Adrenal gland (tissue), 12 donors: ENCODE results near the gene LRFN5. TPM values are rescaled to one million over a fixed set of nuclear protein-coding genes. Genes with fewer than 3 reads are reported as not detected.

Experiments
- DNase-seq, 7 donors: peaks; one replicate each; pipeline ENCODE4 v3.0.0-alpha.2; 2019 to 2020
- H3K27ac ChIP-seq, 5 donors: fragments of 200-600 bp; sonication (generic) in 4 of 5; 1 replicate in 3 of 5; 2 replicates in 2 of 5; pipeline versions ENCODE4 v1.5.1 to v1.8.0; 2016 to 2020; ENCODE audit warnings: mild to moderate bottlenecking in 1 of 5
- H3K27me3 ChIP-seq: fragments of 200-600 bp; 2 replicates; pipeline ENCODE4 v1.8.0; 2021
- H3K36me3 ChIP-seq, 2 donors: fragments of 200-600 bp; replicated peaks in 1 of 2; 1 replicate in 1 of 2; 2 replicates in 1 of 2; pipeline versions ENCODE4 v1.5.1 to v1.8.0; 2018 to 2022
- H3K4me1 ChIP-seq, 2 donors: fragments of 200-600 bp; replicated peaks in 1 of 2; 1 replicate in 1 of 2; 2 replicates in 1 of 2; pipeline versions ENCODE4 v1.5.1 to v1.8.0; 2018 to 2021
- H3K4me3 ChIP-seq, 4 donors: fragments of 200-600 bp; sonication (generic) in 3 of 4; one replicate each; pipeline ENCODE4 v1.5.1; 2016 to 2018
- H3K9me3 ChIP-seq, 3 donors: fragments of 200-600 bp; sonication (generic) in 1 of 3; replicated peaks in 1 of 3; 1 replicate in 2 of 3; 2 replicates in 1 of 3; pipeline versions ENCODE4 v1.5.1 to v1.8.0; 2016 to 2021
- CTCF ChIP-seq, 6 experiments: fragments of 450-650 bp in 4 of 6; fragments of 200-600 bp in 2 of 6; sonication (generic) in 1 of 6; IDR thresholded peaks; 1 replicate in 5 of 6; 2 replicates in 1 of 6; pipeline versions ENCODE4 v1.5.1 to v1.8.0; 2016 to 2021; ENCODE audit warnings: antibody characterized with exemption in 6 of 6, mild to moderate bottlenecking in 2 of 6, moderate library complexity in 1 of 6
- POLR2A ChIP-seq, 2 donors: fragments of 450-650 bp; IDR thresholded peaks; one replicate each; pipeline ENCODE4 v1.6.1; 2017; ENCODE audit warnings: antibody characterized with exemption in 2 of 2, mild to moderate bottlenecking in 2 of 2, moderate library complexity in 1 of 2
- WGBS, 4 donors: extraction: QIAGEN DNeasy Blood & Tissue Kit in 2 of 4; methylation state at CpG; one replicate each; pipeline versions ENCODE4 v1.1.5 to v1.1.7; 2013 to 2017; 5-methylcytosine and 5-hydroxymethylcytosine counted together
- intact Hi-C, 2 donors: fragments of 100-400 bp; cut with DNase I; formaldehyde crosslinking; loops; one replicate each; pipeline versions ENCODE4 v1.14.1 to v1.15.0; 2022 to 2023
- polyA plus RNA-seq, 3 donors: library from polyadenylated mRNA; stranded (reverse); fragments of 200-250 nt in 2 of 3; fragments of 350-450 nt in 1 of 3; fragmentation: Illumina TruSeq in 1 of 3; extraction: RNeasy Lipid Tissue Mini Kit (QIAGEN cat#74804) in 1 of 3; gene quantifications; one replicate each; pipeline ENCODE4 v1.2.3, GENCODE V29; 2013 to 2014
- total RNA-seq, 9 donors: library from RNA; depleted of rRNA in 4 of 9; stranded (reverse); fragments of >200 nt in 4 of 9; fragments of 120-200 nt in 1 of 9; fragmentation: NEBNext Ultra II Directional in 1 of 9; extraction: Animal tissue kit (Norgen Biotek cat#: 25700) in 1 of 9; gene quantifications; one replicate each; pipeline versions ENCODE4 v1.1.0 to v1.2.4, GENCODE V29; 2013 to 2023
- donor health status: healthy with polysubstance abuse.
- donor health status: Bipolar disorder and iron deficiency.
- donor health status: DM: yes; HTN: yes; CAD: no.
- donor health status: DM: no; HTN: no; CAD: no.
- donor health status: DM: no; HTN: no; CAD: no.
- donor health status: DM: yes; HTN: yes; CAD: no.

LRFN5 gene
- total and polyA plus RNA-seq, 12 donors = 1.7 to 18.2 (median 6.3) TPM

DNA sequence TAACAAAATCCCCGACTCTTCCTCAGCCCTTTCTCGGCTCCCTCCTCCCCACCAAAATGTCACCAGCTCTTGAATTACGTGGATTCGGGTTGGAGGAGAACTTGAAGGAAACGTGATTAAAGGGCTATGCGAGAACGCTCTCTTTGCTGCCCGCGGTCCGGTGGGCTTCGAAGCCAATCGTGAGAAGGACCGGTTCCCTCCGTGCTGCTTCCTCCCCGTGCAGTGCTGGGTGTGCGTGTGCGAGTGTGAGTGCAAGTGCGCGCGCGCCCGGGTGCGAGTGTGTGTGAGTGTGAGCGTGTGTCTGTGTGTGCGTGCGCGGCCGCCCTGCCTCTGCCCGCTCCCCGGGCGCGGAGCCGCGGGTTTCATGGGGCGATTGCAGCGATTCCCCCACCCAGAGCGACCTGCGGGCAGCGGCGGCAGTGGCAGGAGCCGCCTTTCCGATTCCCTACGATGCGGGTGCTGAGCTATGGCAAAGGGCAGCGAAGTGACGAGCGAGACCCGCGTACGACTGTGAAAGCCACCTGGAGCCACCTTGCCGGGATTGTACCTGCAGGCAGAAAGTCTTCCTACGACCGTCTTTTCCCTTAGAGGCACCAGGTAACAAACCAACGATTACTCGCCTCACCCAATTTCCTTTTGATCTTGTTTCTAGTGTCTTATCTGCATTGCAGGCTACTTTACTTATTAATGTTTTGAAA lies 1.4 kb downstream of the LRFN5 start:
- Histone ChIP-seq H3K27me3 (no peaks in the 10 kb centered on the region), H3K4me1 (no peaks in the 10 kb centered on the region), H3K9me3 (no peaks in the 10 kb centered on the region), H3K27ac (peak overlapping the region in 2 of 5 donors; percentile 88 to 92), H3K4me3 (peak overlapping the region in 3 of 4 donors; percentile 37 to 84 (median 46)), H3K36me3 (no peaks in the 10 kb centered on the region)
- peak in 4 of 7 donors; percentile 10 to 31 (median 23) for DNase-seq
- 1 to 2% (median 2%) methylated on average over 28 to 55 of the region's 55 CpGs for WGBS, 4 donors
- TF ChIP-seq POLR2A (IDR thresholded peaks at IDR 0.05) (no peak), CTCF (IDR thresholded peaks at IDR 0.05) (no peak)
- intact Hi-C loops = loop anchor here in 1 of 2 donors (10.0 kb wide), 1 partner anchor 323 kb away; no protein-coding TSS in a partner anchor

DNA sequence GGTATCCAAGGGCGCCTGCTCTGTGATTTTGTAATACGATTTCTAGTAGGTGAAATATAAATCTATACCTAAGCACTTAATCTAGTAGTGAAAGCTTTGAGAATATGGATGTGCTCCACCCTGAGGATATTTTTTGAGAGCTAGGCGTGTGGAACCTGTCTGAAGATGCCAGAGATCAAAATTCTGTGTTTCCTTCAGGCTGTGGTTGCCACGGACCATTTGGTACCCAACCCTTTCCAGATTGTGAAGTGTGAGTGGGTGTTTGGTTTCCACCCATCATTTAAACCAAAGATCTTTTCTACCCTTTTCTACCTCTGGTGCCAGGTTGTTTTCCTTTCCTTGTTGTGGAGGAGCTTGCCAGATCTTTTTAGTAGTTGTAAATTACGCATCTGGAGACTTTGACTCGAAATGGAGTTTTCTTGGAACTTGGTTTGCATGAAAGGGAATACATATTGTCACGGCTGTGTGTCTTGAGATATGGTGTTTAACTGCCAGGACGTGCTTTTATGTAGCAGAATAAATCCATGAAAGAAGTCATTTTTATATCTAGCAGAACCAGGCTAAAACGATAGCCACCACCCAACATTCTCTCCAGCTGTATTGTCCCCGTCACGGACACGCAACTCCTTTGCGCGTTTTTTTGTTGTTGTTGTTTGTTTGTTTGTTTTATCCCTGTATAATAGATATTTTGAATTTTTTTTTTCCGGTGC lies 2.2 kb downstream of the LRFN5 start:
- no peaks in the 10 kb centered on the region for H3K27me3 ChIP-seq
- WGBS, 4 donors = 36 to 51% (median 41%) methylated on average over 15 of the region's 15 CpGs
- H3K9me3 ChIP-seq = peaks cover 0 to 3% (median 0%) of the 10 kb centered on the region in 3 donors
- no peaks in the 10 kb centered on the region for H3K36me3 ChIP-seq
- no peaks in the 10 kb centered on the region for H3K4me1 ChIP-seq
- TF ChIP-seq CTCF (IDR thresholded peaks at IDR 0.05) (no peak), POLR2A (IDR thresholded peaks at IDR 0.05) (no peak)
- intact Hi-C loops = loop anchor here in 1 of 2 donors (10.0 kb wide), 1 partner anchor 324 kb away; no protein-coding TSS in a partner anchor
- no peak for DNase-seq
- H3K27ac ChIP-seq = peak overlapping the region in 1 of 5 donors; percentile 19
- H3K4me3 ChIP-seq = peak overlapping the region in 2 of 4 donors; percentile 46 to 84

GRCh38 chr14:41609704-41610183 lies 3.1 kb downstream of the LRFN5 start:
- Histone ChIP-seq H3K36me3 (no peaks in the 10 kb centered on the region), H3K9me3 (peaks cover 0 to 3% (median 0%) of the 10 kb centered on the region in 3 donors), H3K4me1 (no peaks in the 10 kb centered on the region), H3K27ac (peak overlapping the region in 3 of 5 donors; percentile 21 to 77 (median 42)), H3K4me3 (peak overlapping the region in 2 of 4 donors; percentile 27 to 84), H3K27me3 (no peaks in the 10 kb centered on the region)
- WGBS, 4 donors = 3 to 30% (median 4%) methylated on average over 2 to 24 of the region's 24 CpGs
- intact Hi-C loops = loop anchor here in 1 of 2 donors (10.0 kb wide), 1 partner anchor 325 kb away; no protein-coding TSS in a partner anchor
- TF ChIP-seq CTCF (IDR thresholded peaks at IDR 0.05) = peak in 5 of 6 experiments; percentile 27 to 56 (median 42)
- peak in 1 of 2 donors; percentile 27 for TF ChIP-seq POLR2A (IDR thresholded peaks at IDR 0.05)
- peak; percentile 76 to 90 (median 83) for DNase-seq

DNA sequence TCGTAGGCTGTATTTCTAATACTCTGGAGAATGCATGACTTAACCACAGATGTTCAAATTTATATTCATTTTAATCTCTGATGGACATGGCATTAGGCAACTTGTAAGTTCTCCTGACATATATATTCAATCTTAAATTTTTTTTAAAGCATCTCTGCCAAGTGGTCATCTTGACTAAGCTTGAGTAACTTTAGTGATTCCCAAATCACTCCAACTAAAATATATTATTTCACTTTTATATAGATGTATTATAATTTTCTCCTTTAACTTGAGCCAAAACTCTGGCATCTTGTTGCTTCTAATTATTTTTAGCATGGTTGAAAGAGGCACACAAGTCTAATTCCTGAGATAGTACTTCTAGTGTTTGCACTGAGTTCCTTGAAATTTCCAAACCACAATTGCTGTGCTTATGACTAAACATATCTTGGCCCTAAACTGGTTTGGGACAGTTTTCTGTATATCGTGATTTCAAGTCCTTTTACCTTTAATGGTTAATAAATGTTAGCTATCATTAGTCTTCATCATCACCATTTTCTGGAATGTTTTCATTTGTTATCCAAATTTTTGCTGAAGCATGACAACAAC lies 8.4 kb downstream of the LRFN5 start:
- intact Hi-C loops = no loop called here
- no peaks in the 10 kb centered on the region for H3K4me1 ChIP-seq
- DNase-seq = no peak
- no peaks in the 10 kb centered on the region for H3K27me3 ChIP-seq
- TF ChIP-seq CTCF (IDR thresholded peaks at IDR 0.05) (no peak), POLR2A (IDR thresholded peaks at IDR 0.05) (no peak)
- 88 to 99% (median 90%) methylated on average over 2 of the region's 2 CpGs for WGBS, 4 donors
- H3K4me3 ChIP-seq = no peak overlapping the region
- no peak overlapping the region for H3K27ac ChIP-seq
- H3K36me3 ChIP-seq = no peaks in the 10 kb centered on the region
- H3K9me3 ChIP-seq = peaks cover 0 to 3% (median 0%) of the 10 kb centered on the region in 3 donors
